ENCODE data around the gene TOE1.
"Not testable (repeated sequence)": the region's sequence is repeated elsewhere in the genome, so short reads cannot be mapped to it uniquely, and the experiment has no call there.

The TOE1 gene

GRCh38 chr1:45339789-45340558, at the start of gene TOE1, which contains the start of gene MUTYH:
TSS of gene TOE1 (plus strand) at chr1:45340170. CDS start at chr1:45340253, 83 bp downstream.
TSS of gene MUTYH (minus strand) at chr1:45340440. CDS start at chr1:45334505, 5,935 bp downstream.
- DNase-seq, result peak; percentile 89

DNA sequence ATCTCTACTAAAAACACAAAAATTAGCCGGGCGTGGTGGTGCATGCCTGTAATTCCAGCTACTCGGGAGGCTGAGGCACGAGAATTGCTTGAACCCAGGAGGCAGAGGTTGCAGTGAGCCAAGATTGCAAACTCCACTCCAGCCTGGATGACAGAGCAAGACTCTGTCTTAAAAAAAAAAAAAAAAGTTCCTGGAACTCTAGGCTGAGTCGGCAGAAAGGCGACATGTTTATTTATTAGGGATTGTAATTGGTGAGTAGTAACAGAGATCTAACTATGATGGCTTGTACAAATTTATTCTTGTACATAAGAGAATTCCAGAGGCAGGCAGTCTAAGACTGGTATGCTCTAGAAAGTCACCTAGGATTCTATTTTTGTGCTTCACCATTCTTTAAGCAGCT, 49.0 kb upstream of the TOE1 start:
- DNase-seq, result not testable (repeated sequence)

DNA sequence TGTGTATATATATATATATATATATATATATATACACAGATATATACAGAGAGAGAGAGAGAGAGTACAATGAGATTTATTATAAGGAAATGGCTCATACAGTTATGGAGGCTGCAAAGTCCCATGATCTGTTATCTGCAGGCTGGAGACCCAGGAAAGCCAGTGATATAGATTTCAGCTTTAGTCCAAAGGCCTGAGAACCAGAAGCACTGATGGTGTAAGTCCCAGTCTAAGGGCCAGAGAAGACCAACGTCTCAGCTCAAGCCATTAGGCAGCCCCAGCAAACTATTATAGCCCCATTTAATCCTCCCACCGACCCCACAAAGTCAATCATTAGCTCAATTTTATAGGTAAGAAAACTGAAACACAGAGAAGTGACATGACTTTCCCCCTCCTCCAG, 48.3 kb upstream of the TOE1 start:
- no peak for DNase-seq

GRCh38 chr1:45297666-45298356, 42.2 kb upstream of the TOE1 start:
- no peak for DNase-seq

GRCh38 chr1:45299296-45299695, 40.7 kb upstream of the TOE1 start:
- DNase-seq, result no peak

- peak; percentile 78 for DNase-seq
Observed at GRCh38 chr1:45299981-45300668, 39.8 kb upstream of the TOE1 start.

- DNase-seq, result no peak
Observed at GRCh38 chr1:45300669-45300997, 39.3 kb upstream of the TOE1 start.

- DNase-seq, result no peak
Observed at GRCh38 chr1:45302505-45303150, 37.3 kb upstream of the TOE1 start.

GRCh38 chr1:45303520-45304310, 36.3 kb upstream of the TOE1 start:
- peak; percentile 99 for DNase-seq

DNA sequence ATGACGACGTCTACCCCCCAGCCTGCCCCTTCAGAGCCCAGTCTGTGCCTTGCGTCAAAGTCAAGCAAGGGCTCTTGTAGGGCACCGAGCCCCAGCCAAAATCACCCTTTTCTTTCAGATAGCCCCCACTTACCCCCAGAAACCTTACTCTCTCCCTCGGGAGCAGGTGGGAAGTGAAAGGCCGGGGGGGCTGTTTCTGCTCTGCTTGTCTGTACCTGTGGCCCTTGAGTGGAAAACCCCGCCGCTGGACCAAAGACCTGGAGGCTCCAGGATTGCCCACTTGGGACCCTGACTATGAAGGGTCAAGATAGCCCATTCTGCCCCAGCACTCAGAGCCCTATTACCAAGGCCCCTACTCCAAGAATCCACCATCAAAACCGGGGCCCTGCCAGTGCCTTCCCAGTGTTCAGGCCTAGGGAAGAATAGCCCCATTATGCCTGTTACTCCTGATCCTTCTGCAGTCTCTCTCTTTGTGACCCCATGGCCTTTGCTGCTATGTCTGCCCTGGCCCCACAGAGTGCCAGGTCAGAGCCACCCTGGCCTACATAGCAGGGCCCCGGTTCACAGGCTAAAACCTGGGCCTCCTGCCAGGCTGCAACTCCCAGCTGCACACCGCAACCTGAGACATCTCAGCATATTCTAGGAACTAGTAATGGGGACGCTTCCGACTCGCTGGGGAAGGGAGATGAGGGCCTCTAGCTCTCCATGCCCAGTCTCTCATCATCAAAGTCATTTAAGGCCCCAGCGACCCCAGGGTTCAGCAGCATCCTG, 35.5 kb upstream of the TOE1 start:
- no peak for DNase-seq

GRCh38 chr1:45305231-45305630, 34.7 kb upstream of the TOE1 start:
- no peak for DNase-seq

DNA sequence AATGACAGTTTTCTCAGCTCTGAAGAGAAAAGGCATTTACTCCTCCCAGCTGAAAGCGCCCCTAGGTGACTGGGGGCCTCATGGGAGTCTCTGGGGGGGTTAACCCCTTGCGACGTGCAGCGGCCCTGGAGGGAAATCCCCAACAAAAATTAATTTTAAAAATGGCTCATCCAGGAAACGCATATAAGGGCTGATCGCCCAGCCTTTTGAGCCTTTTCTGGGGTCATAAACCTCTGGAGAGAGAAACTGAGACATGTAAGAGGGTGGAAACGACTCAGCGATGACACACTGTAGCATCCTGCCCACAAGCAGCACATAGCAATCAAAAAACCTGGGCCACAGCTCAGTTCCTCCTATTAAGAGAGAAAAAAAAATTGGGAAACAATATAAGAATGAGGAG, 33.7 kb upstream of the TOE1 start:
- DNase-seq, result no peak

DNA sequence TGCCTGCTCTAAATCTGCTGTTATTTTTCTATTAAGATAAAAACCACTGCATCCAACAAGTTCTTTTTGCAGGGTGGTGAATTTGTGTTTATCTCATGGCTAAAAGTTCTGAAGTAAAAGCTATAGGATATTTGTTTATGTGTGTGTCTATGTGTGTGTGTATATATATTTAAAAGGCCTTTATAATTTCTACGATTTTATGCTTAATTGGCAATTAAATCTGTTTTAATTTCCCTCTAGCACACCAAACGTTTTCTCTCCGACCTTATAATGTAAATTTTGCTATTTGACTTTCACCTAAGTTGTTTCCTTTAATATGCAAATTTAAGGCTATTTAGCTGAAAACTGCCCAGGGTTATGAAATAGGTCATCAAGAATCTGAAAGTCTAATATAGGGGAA, 33.1 kb upstream of the TOE1 start:
- no peak for DNase-seq

DNA sequence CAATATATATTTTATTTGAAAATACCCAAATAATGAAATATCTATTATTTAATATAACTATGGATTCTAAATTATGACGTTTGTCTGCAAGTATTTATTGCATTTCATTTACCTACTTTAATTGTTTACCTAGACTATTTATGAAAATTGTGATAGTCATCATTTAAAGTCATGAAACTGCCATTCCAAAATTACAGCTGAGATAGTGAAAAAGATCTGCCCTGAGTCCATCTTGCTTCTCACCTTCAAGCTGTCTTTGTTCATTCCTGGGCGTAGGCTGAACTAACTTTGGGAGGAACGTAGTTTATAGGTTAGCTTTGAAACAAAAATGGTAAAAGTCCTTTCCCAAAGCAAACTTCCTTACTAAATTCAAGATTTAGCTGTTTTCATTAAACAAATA, 25.7 kb upstream of the TOE1 start:
- DNase-seq, result no peak

- DNase-seq, result no peak
Observed at GRCh38 chr1:45317166-45317565, 22.8 kb upstream of the TOE1 start.

GRCh38 chr1:45319761-45320160, 20.2 kb upstream of the TOE1 start:
- DNase-seq, result no peak

GRCh38 chr1:45321444-45321843, 18.5 kb upstream of the TOE1 start:
- DNase-seq, result no peak

GRCh38 chr1:45322486-45323040, 17.4 kb upstream of the TOE1 start:
- no peak for DNase-seq

GRCh38 chr1:45325851-45326506, 14.0 kb upstream of the TOE1 start:
- no peak for DNase-seq
